ENCODE measurements around the gene ATP6V0C. TPM values are rescaled to one million over a fixed set of nuclear protein-coding genes. Genes with fewer than 3 reads are reported as not detected.

ATP6V0C gene
- total RNA-seq, 4 donors from 2014 or later = 26.4 to 98.9 (median 81.8) TPM

DNA sequence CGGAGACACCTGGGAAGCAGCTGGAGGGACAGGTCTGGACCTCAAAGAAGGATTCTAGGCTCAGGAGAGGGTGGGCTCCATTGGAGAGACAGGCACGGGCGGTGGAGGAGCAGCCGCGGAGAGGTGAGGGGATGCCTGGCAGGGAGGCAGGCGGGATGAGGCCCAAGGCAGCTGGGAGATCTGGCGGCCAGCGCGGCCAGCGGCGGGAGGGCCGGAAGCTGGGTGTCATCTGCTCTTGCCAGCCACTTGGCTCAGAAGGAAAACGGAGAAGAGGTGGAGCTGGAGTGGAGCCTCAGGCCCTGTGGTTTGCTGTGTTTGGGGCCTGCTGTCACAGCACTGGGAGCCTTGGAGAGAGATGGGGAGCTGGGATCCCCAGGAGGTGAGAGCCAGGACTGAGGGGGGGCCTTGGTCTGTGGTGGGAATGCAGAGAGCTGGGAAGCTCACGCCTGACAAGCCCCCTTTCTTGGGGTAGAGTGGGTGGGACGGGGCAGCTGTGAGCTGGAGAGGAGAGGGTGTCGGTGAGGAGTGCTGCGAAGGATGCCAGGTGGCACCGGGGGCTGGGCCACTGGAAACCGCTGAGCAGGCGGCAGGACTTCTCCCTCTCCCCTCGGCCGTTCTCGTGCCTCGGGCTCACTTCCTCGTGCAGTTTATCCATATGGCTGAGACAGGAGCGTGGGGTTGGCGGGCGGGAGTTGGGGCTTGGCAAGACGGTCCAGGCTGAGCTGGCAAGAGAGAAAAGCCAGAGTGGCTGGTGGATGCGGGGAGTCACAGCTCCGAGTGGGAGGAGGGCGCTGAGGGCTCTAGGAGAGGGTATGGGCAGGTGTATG, 30.8 kb upstream of the ATP6V0C start:
- TF ChIP-seq, protein P1, sequence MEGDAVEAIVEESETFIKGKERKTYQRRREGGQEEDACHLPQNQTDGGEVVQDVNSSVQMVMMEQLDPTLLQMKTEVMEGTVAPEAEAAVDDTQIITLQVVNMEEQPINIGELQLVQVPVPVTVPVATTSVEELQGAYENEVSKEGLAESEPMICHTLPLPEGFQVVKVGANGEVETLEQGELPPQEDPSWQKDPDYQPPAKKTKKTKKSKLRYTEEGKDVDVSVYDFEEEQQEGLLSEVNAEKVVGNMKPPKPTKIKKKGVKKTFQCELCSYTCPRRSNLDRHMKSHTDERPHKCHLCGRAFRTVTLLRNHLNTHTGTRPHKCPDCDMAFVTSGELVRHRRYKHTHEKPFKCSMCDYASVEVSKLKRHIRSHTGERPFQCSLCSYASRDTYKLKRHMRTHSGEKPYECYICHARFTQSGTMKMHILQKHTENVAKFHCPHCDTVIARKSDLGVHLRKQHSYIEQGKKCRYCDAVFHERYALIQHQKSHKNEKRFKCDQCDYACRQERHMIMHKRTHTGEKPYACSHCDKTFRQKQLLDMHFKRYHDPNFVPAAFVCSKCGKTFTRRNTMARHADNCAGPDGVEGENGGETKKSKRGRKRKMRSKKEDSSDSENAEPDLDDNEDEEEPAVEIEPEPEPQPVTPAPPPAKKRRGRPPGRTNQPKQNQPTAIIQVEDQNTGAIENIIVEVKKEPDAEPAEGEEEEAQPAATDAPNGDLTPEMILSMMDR (IDR thresholded peaks at IDR 0.05; ENCODE audit: low read depth) = no peak

GRCh38 chr16:2483939-2484897, 29.5 kb upstream of the ATP6V0C start:
- TF ChIP-seq, protein P1 (IDR thresholded peaks at IDR 0.05; ENCODE audit: low read depth) = no peak

- TF ChIP-seq, protein P1 (IDR thresholded peaks at IDR 0.05; ENCODE audit: low read depth) = no peak
These were observed 28.7 kb upstream of the ATP6V0C start for GRCh38 chr16:2484898-2485508.

GRCh38 chr16:2485811-2486507, 27.8 kb upstream of the ATP6V0C start:
- TF ChIP-seq, protein P1 (IDR thresholded peaks at IDR 0.05; ENCODE audit: low read depth) = no peak

- TF ChIP-seq, protein P1 (IDR thresholded peaks at IDR 0.05; ENCODE audit: low read depth) = no peak
These were observed 26.9 kb upstream of the ATP6V0C start for GRCh38 chr16:2486645-2487516.

DNA sequence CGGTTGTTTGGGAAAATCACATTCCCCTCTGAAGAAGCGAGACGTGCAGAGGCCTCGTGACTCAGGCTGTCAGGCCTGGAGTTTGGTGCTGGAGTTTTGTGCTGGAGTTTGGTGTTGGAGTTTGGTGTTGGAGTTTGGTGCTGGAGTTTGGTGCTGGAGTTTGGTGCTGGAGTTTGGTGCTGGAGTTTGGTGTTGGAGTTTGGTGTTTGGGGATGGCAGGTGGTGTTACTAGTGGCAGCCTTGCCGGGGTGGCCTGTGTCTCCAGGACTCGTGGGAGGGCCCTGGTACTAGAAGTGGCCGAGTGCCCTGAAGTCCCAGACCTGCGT, 26.3 kb upstream of the ATP6V0C start:
- TF ChIP-seq, protein P1 (IDR thresholded peaks at IDR 0.05; ENCODE audit: low read depth) = no peak
